NCI-H748 (cell line): ENCODE measurements around the gene DOK7.
A peak's percentile ranks its signal among the peaks of the same experiment; 100 is the strongest.
"Not testable (repeated sequence)": the region's sequence is repeated elsewhere in the genome, so short reads cannot be mapped to it uniquely, and the experiment has no call there.

Source experiments
- DNase-seq: peaks from one replicate; lab custom pipeline; 2025; ENCODE audit not compliant: unreplicated experiment; lab: John Stamatoyannopoulos, UW

Gene DOK7

GRCh38 chr4:3442460-3442958, 20.6 kb upstream of the DOK7 start:
- no peak for DNase-seq

DNA sequence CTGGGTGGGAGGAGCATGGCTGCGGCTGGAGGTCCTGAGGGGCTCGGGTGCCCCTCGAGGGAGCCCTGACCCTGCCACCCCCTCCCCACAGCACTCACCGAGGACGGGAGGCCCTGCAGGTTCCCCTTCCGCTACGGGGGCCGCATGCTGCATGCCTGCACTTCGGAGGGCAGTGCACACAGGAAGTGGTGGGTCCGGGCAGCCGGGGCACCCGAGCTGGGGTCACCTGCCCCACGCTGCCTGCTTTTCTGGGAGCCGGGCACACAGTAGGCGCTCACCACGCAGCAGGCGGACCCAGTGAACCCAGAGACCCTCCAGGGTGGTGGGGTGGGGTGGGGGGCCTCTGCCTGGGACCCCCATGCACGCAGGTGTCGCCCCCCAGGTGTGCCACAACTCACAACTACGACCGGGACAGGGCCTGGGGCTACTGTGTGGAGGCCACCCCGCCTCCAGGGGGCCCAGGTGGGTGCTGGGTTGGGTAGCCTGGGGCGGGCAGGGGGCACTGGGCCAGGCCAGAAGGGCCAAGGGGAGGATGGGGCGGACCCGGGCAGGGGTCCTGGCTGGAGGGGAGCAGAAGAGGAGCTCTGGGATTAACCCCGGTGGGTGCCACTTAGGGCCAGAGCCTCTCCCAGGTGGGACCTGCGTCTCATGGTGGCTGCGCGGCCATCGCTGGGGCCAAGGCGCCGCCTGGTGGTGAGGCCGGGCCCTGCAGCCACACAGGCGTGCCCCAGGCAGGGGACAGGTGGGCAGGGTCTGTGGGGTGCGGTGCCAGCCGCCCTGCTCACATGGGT, 20.0 kb upstream of the DOK7 start:
- DNase-seq = peak; percentile 13

DNA sequence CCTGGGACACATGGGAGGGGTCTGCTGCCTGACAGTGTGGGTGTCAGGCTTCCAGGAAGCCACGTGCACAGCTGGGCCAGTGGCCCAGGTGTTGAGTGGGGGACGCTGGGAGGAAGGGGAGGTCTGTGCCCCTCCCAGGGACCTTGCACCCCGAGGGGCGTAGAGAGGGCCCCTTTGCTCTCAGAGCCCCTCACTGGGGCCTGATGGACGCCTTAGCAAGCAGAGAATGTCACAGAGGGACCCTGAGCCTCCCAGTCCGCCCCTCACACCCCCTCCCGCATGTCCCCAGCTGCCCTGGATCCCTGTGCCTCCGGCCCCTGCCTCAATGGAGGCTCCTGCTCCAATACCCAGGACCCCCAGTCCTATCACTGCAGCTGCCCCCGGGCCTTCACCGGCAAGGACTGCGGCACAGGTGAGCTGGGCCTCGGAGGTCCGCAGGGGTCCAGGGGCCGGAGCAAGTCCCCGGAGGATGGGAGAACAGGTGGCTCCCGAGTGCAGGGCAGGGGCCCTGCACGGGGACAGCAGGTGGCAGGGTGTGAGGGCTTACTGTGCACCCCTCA, 19.3 kb upstream of the DOK7 start:
- DNase-seq = no peak

- DNase-seq = no peak
Measured at GRCh38 chr4:3444351-3445110, 18.6 kb upstream of the DOK7 start.

- DNase-seq = no peak
Measured at GRCh38 chr4:3445111-3445820, 17.8 kb upstream of the DOK7 start.

- DNase-seq = no peak
Measured at GRCh38 chr4:3445829-3446545, 17.1 kb upstream of the DOK7 start.

- no peak for DNase-seq
Measured at GRCh38 chr4:3446631-3447320, 16.3 kb upstream of the DOK7 start.

DNA sequence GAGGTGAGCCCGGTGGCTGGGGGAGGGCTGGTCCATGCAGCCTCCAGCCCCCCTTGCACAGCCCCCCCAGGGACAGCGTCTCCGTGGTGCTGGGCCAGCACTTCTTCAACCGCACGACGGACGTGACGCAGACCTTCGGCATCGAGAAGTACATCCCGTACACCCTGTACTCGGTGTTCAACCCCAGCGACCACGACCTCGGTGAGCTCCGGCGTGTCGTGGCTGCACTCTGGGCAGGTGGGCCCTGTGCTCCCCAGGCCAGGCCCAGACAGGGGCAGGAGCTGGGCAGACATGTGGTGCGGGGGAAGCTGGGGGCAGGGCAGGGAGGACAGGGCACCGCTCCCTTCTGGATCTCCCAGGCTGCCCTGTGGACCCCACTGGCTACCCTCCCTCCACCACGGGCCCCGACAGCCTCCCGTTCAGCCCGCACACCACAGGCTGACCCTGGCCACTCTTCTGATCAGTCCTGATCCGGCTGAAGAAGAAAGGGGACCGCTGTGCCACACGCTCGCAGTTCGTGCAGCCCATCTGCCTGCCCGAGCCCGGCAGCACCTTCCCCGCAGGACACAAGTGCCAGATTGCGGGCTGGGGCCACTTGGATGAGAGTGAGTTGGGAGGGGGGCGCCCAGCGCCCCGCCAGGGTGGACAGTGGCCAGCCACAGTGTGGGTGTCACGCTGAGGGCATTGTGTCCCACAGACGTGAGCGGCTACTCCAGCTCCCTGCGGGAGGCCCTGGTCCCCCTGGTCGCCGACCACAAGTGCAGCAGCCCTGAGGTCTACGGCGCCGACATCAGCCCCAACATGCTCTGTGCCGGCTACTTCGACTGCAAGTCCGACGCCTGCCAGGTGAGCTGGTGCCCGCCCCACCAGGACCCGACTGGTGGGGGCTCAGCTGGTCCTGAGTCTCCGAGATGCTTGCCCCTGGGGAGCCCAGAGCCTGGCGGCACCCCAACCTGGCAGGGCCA, 15.4 kb upstream of the DOK7 start:
- DNase-seq = no peak

DNA sequence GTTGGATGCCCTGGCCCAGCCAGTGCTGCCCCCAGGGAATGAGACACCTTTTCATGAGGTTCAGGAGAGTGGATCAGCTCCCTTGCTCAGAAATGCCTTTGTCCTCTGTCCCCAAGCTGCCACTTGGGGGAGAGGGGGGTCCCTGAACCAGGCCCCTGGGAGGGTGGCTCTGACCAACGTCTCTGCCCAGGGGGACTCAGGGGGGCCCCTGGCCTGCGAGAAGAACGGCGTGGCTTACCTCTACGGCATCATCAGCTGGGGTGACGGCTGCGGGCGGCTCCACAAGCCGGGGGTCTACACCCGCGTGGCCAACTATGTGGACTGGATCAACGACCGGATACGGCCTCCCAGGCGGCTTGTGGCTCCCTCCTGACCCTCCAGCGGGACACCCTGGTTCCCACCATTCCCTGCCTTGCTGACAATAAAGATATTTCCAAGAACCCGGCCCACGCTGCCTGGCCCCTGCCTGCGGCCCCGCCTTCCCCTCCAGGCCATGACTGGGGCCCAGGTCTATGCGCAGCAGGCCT, 14.0 kb upstream of the DOK7 start:
- no peak for DNase-seq

DNA sequence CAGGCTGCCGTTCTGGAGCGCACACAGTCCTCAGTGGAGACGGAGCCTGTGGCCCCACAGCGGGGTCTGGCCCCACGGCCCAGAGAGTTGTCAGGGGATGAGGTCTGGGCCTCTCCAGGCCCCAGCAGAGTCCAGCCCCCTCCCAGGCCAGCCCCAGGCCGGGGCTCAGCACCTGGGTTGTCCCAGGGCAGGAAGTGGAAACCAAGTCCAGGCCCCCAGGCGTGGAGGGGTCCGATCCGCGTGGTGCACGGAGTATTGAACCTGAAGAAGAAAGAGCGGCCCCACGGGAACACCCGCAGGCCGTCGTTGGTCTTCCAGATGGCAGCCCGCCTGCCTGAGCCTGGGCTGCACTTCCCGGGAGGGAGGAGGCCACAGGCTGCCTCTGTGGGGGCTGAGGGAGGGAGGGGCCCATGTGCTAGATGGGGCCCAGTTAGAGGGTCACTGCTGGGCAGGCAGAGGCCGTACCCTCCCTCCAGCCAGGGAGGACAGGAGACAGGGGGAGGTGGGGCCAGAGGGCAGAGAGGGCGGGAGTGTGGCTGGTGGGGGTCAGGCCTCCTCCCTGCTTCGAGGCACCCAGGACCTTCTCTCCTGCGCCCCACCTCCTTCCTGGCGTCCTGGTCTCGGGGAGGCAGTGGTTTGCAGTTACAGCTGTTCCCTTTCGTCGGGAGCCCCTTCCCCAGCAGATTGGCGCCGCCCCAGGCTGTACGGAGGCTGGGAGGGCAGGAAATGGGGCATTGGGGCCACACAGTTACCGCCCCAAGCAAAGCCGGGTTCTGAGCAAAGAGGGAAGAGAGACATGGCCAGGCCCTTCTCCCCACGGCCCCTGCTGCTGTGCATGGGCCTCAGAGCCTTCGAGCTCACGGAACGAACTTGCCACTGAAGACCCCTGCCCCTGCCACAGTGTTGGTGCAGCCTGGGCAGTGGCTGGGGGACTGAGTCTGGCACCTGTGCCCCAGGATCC, 13.3 kb upstream of the DOK7 start:
- no peak for DNase-seq

DNA sequence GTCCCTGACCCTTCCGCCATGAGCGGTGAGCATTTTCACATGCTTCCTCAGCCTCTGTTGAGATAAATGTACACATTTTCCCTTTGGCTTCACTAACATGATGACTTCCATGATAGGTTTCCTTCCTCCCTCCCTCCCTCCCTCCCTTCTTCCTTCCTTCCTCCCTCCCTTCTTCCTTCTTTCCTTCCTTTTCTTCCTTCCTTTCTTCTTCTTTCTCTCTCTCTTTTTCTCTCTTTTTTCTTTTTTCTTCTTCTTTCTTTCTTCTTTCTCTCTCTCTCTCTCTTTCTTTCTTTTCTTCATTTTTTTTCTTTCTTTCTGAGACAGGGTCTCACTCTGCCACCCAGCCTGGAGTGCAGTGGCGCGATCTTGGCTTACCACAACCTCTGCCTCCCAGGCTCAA, 12.5 kb upstream of the DOK7 start:
- no peak for DNase-seq

DNA sequence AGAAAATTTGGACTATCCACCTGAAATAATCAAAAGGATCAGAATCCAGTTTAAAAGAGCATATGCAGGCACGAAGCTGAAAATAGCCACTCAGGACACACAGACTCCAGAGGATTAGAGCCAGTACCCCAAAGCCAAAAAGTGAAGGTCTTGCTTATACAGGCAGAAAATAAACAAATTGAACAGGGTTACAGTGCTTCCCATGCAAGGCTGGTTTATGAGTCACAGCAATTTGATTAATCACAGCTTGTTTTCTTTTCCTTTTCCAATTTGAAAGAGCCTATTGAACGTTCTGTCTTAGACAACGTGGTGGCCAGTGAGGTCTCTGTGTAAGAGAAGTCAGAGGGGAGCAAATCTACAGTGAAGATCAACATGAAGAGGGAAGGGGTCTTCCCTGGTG, 11.2 kb upstream of the DOK7 start:
- no peak for DNase-seq

DNA sequence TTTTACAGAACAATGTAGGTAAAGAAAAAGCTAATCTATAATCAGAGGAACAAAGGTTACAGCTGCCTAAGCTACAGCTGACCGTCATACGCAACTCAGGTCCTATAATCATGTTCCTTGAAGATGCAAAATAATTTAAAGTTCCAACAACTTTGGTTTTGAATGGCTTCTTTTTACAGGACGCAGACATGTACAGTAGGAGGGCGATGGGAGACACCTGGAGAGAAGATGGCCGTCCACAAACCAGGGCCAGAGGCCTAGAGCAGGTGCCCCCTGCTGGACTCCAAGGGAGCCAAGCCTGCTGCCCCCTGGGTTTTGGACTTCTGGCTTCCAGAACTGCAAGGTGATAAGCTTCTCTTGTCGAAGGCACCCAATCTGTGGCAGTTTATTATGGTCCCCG, 10.7 kb upstream of the DOK7 start:
- DNase-seq = no peak

DNA sequence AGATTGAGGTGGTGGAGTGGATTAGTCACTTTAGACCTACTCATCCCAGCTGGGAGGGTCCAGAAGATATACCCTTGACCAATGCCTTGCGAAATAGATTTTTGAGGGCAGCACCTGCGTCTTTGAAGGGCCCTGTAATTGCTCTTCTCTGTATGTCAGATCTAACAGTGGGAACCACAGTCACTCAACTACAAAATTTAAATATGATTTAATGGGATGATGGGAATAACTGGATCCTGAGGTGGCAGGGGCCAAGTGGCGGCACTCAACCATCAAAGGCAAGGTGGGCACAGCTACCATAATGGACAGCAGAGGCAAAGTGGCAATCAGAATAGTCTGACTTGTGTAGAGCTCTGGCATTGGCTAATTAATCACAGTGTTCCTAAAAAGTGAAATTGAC, 7.5 kb upstream of the DOK7 start:
- not testable (repeated sequence) for DNase-seq

DNA sequence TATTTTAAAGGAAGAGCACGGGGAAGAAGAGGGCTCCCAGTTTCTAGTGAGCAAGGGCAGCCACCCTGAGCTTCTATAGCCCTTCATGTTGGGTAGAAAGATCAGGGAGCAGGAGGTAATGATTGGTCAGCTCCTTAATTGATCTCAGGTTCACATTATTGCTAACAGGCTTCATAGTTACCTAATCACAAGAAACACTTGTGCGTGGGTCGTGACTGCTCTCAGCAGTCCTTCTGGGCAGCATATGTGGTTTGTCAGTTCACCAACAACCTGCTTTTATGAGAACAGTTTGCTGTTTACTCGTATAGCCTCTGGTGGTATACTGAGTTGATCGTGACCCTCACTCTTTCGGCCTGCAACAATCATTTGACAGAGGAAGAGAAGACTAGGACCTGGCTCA, 4.7 kb upstream of the DOK7 start:
- no peak for DNase-seq

GRCh38 chr4:3459156-3459555, 4.0 kb upstream of the DOK7 start:
- DNase-seq = not testable (repeated sequence)

DNA sequence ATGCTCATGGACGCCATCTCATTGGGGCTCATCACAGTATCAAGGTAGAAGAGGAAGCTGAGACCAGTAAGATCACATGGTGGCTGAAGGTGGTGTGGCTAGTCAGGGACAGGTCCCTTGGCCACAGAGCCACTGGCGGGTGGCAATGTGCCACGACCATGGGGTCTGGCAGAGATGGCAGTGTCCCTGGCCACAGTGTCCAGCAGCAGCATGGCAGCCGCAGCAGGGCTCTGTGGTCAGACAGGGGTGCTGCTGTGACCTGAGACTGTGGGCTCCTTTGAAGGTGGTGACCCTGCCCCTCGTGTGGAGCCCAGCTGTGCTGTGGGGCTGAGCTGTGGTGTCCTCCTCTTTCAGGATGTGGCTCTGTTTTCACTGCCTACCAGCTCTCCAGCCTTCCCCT, 2.2 kb upstream of the DOK7 start:
- no peak for DNase-seq
